HepG2 (cell line): Measurements from ENCODE around the gene PCSK6. TPM values are rescaled to one million over a fixed set of nuclear protein-coding genes. Genes with fewer than 3 reads are reported as not detected.

Experiments used
- BHLHE40 ChIP-seq: IDR thresholded peaks from 2 replicates; pipeline ENCODE4 v1.6.1; 2011; ENCODE audit warnings: low read length, improper control_type of control experiment
- FOXP4 ChIP-seq: sonication (generic); formaldehyde crosslinking; IDR thresholded peaks from 2 replicates; pipeline ENCODE4 v1.4.0; 2020; ENCODE audit warnings: missing genetic modification reagents
- HNF4G ChIP-seq, 2 experiments: sonication (generic) in 1 of 2; formaldehyde crosslinking in 1 of 2; IDR thresholded peaks; 2 replicates each; pipeline versions ENCODE4 v1.4.0 to v1.6.1; 2011 to 2020; ENCODE audit warnings: borderline replicate concordance in 2 of 2, low read depth in 2 of 2, mild to moderate bottlenecking in 2 of 2, low read length in 1 of 2, missing genetic modification reagents in 1 of 2, moderate library complexity in 1 of 2
- NCOA2 ChIP-seq: sonication (generic); formaldehyde crosslinking; IDR thresholded peaks from 2 replicates; pipeline ENCODE4 v1.8.0; 2022; ENCODE audit warnings: inconsistent platforms
- NFE2L1 ChIP-seq: sonication (generic); formaldehyde crosslinking; IDR thresholded peaks from 2 replicates; pipeline ENCODE4 v1.4.0; 2020; ENCODE audit warnings: missing genetic modification reagents, mild to moderate bottlenecking, borderline replicate concordance
- TARDBP ChIP-seq: sonication (generic); formaldehyde crosslinking; IDR thresholded peaks from 2 replicates; pipeline ENCODE4 v1.8.0; 2022; ENCODE audit warnings: mild to moderate bottlenecking, missing genetic modification reagents
- ZBTB8A ChIP-seq: sonication (generic); formaldehyde crosslinking; IDR thresholded peaks from 2 replicates; pipeline ENCODE4 v1.4.0; 2020; ENCODE audit warnings: mild to moderate bottlenecking, low read depth, missing genetic modification reagents, borderline replicate concordance
- ZFP37 ChIP-seq: sonication (generic); formaldehyde crosslinking; IDR thresholded peaks from 2 replicates; pipeline ENCODE4 v1.4.0; 2020; ENCODE audit warnings: missing genetic modification reagents, borderline replicate concordance
- ZNF878 ChIP-seq: sonication (generic); formaldehyde crosslinking; IDR thresholded peaks from 2 replicates; pipeline ENCODE4 v1.8.1; 2023; ENCODE audit warnings: mild to moderate bottlenecking, missing genetic modification reagents, moderate library complexity
- polyA plus RNA-seq, 8 experiments: library from polyadenylated mRNA; depleted of rRNA in 3 of 8; stranded (reverse) in 7 of 8; unstranded in 1 of 8; fragments of >200 nt; fragmentation: Illumina TruSeq in 4 of 8; extraction: Trizol in 4 of 8; gene quantifications; 2 replicates each; pipeline versions ENCODE4 v1.2.1 to v1.2.3, GENCODE V29; 2011 to 2016; ENCODE audit warnings: low read depth in 4 of 8, missing spikeins in 1 of 8, mixed read lengths in 1 of 8; ENCODE audit not compliant: insufficient read depth in 1 of 8
- total RNA-seq, 5 experiments: library from RNA; depleted of rRNA; stranded (reverse); fragments of >200 nt; fragmentation: Illumina TruSeq; extraction: Trizol; gene quantifications; 2 replicates each; pipeline ENCODE4 v1.2.3, GENCODE V29; 2016; ENCODE audit warnings: low read depth in 1 of 5
- TF ChIP-seq, protein P1 (sequence below): sonication (generic); formaldehyde crosslinking; IDR thresholded peaks from 2 replicates; pipeline ENCODE4 v1.4.0; 2020; ENCODE audit warnings: missing genetic modification reagents, borderline replicate concordance
- TF ChIP-seq, protein P2 (sequence below): sonication (generic); formaldehyde crosslinking; IDR thresholded peaks from 2 replicates; pipeline ENCODE4 v1.9.0; 2022; ENCODE audit warnings: missing genetic modification reagents, mild to moderate bottlenecking, borderline replicate concordance
- TF ChIP-seq, protein P3 (sequence below): sonication (generic); formaldehyde crosslinking; IDR thresholded peaks from 2 replicates; pipeline ENCODE4 v1.4.0; 2020; ENCODE audit warnings: mild to moderate bottlenecking, missing genetic modification reagents

The PCSK6 gene
- total and polyA plus RNA-seq, 2 of the 13 experiments (the other 11 are each of a cell fraction or from before 2014, with no cell fraction given): 56.5 to 155 TPM

GRCh38 chr15:101488300-101489164, 975 bp downstream of the PCSK6 start (continued):
- TF ChIP-seq, protein P1, sequence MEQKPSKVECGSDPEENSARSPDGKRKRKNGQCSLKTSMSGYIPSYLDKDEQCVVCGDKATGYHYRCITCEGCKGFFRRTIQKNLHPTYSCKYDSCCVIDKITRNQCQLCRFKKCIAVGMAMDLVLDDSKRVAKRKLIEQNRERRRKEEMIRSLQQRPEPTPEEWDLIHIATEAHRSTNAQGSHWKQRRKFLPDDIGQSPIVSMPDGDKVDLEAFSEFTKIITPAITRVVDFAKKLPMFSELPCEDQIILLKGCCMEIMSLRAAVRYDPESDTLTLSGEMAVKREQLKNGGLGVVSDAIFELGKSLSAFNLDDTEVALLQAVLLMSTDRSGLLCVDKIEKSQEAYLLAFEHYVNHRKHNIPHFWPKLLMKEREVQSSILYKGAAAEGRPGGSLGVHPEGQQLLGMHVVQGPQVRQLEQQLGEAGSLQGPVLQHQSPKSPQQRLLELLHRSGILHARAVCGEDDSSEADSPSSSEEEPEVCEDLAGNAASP (CRISPR knock-in tag): peak; percentile 82; the same call in 1 of the 2 replicates
- TF ChIP-seq ZFP37 (CRISPR knock-in tag) (no peak), ZNF878 (no peak), NFE2L1 (CRISPR knock-in tag) (no peak), BHLHE40 (no peak; the same call in 1 of the 2 replicates), HNF4G (IDR thresholded peaks at IDR 0.05; ENCODE audit: borderline replicate concordance, low read depth, low read length) (peak; percentile 59; the same call in 1 of the 2 replicates), HNF4G (CRISPR knock-in tag; IDR thresholded peaks at IDR 0.05; ENCODE audit: borderline replicate concordance, low read depth) (no peak), FOXP4 (peak; percentile 25; the same call in 1 of the 2 replicates), TARDBP (CRISPR knock-in tag) (0 out of 2 replicates have a peak, but pooled peaks have one; percentile 29), NCOA2 (CRISPR knock-in tag) (peak; percentile 78), ZBTB8A (CRISPR knock-in tag) (no peak)
- TF ChIP-seq, protein P2, sequence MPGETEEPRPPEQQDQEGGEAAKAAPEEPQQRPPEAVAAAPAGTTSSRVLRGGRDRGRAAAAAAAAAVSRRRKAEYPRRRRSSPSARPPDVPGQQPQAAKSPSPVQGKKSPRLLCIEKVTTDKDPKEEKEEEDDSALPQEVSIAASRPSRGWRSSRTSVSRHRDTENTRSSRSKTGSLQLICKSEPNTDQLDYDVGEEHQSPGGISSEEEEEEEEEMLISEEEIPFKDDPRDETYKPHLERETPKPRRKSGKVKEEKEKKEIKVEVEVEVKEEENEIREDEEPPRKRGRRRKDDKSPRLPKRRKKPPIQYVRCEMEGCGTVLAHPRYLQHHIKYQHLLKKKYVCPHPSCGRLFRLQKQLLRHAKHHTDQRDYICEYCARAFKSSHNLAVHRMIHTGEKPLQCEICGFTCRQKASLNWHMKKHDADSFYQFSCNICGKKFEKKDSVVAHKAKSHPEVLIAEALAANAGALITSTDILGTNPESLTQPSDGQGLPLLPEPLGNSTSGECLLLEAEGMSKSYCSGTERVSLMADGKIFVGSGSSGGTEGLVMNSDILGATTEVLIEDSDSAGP (CRISPR knock-in tag): peak; percentile 63; the same call in 1 of the 2 replicates
- TF ChIP-seq, protein P3, sequence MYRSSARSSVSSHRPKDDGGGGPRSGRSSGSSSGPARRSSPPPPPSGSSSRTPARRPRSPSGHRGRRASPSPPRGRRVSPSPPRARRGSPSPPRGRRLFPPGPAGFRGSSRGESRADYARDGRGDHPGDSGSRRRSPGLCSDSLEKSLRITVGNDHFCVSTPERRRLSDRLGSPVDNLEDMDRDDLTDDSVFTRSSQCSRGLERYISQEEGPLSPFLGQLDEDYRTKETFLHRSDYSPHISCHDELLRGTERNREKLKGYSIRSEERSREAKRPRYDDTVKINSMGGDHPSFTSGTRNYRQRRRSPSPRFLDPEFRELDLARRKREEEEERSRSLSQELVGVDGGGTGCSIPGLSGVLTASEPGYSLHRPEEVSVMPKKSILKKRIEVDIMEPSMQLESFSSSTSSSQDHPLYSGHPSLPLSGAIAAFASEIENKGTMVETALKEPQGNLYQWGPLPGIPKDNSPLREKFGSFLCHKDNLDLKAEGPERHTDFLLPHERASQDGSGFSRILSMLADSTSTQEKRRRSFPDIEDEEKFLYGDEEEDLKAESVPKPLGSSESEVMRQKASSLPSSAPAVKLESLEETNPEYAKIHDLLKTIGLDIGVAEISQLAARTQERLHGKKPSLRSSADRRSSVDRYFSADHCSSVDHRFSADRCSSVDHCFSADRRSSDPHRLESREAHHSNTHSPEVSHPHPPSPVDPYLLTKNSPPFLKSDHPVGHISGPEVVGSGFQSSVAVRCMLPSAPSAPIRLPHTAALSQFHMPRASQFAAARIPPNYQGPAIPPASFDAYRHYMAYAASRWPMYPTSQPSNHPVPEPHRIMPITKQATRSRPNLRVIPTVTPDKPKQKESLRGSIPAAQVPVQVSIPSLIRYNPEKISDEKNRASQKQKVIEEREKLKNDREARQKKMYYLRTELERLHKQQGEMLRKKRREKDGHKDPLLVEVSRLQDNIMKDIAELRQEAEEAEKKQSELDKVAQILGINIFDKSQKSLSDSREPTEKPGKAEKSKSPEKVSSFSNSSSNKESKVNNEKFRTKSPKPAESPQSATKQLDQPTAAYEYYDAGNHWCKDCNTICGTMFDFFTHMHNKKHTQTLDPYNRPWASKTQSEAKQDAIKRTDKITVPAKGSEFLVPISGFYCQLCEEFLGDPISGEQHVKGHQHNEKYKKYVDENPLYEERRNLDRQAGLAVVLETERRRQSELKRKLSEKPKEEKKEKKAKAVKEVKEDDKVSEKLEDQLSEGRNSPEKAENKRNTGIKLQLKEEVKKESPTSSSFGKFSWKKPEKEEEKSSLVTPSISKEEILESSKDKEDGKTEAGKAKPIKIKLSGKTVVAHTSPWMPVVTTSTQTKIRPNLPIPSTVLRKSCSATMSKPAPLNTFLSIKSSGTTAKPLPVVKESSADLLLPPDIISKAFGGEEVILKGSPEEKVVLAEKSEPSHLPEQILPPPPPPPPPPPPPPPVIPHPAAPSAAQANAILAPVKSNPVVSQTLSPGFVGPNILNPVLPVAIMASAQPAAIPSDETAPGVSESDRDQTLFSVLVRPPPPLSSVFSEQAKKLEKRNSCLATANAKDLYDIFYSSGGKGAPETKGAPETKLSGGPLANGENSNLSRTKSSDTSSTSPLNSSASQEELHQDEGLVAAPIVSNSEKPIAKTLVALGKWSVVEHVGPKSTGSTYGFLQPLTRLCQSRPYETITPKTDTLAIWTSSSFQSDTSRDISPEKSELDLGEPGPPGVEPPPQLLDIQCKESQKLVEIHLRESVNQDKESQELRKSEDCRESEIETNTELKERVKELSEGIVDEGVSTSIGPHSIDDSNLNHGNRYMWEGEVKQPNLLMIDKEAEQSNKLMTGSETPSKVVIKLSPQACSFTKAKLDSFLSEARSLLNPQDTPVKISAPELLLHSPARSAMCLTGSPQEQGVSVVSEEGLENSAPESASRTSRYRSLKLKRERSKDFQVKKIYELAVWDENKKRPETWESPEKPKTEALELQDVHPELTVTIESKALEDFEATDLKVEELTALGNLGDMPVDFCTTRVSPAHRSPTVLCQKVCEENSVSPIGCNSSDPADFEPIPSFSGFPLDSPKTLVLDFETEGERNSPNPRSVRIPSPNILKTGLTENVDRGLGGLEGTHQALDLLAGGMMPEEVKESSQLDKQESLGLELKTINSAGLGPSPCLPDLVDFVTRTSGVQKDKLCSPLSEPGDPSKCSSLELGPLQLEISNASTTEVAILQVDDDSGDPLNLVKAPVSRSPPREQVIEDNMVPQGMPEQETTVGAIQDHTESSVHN: no peak
